ENCODE measurements around the gene TBX18. TPM values are rescaled to one million over a fixed set of nuclear protein-coding genes. Genes with fewer than 3 reads are reported as not detected.

The TBX18 gene
- total RNA-seq, 1 experiment from 2014 or later = 14.4 TPM

GRCh38 chr6:84796343-84796742 lies 31.9 kb upstream of the TBX18 start:
- Histone ChIP-seq H3K4me2 (ENCODE audit: low read length) (no peak overlapping the region), H2AFZ (ENCODE audit: low read depth, low read length, poor library complexity, severe bottlenecking) (no peak overlapping the region), H3K9ac (ENCODE audit: low read length) (no peak overlapping the region), H3K9me3 (ENCODE audit: control insufficient read depth in 1 of 2, insufficient read depth in 1 of 2, low read depth in 1 of 2, low read length in 2 of 2) (no peaks in the 10 kb centered on the region), H3K27me3 (ENCODE audit: insufficient read depth, low read length) (no peaks in the 10 kb centered on the region), H3K79me2 (ENCODE audit: insufficient read depth, low read length) (no peaks in the 10 kb centered on the region), H3K36me3 (ENCODE audit: control insufficient read depth in 1 of 2, insufficient read depth in 2 of 2, low read length in 2 of 2) (no peaks in the 10 kb centered on the region), H3K27ac (ENCODE audit: low read depth, low read length) (no peak overlapping the region), H3K4me3 (replicated peaks in 1 of 2; ENCODE audit: low read depth in 1 of 2, low read length in 2 of 2) (no peak overlapping the region), H3K4me1 (ENCODE audit: control insufficient read depth in 1 of 2, insufficient read depth in 2 of 2, low read length in 2 of 2) (peaks cover 0 to under 1% of the 10 kb centered on the region in 2 experiments; a peak in 1 of 4 replicates), H4K20me1 (ENCODE audit: insufficient read depth) (no peaks in the 10 kb centered on the region), H3K9me2 (ENCODE audit: insufficient read depth) (peaks cover 3% of the 10 kb centered on the region; the same call in 1 of the 2 replicates)
- DNase-seq (ENCODE audit: low read depth, low spot score) (no peak), ATAC-seq (no peak)
- intact Hi-C loops (cut with micrococcal nuclease) = no loop called here
- CTCF ChIA-PET = no interaction called here
- POLR2A ChIA-PET = no interaction called here
- RAD21 ChIA-PET (ENCODE audit: low non-redundant PET in 1 of 2, low total read pairs in 2 of 2, uncharacterized antibody in 2 of 2, unreplicated experiment in 2 of 2) = no interaction called here
- BruUV-seq (replicated peaks) = no TSS peak
- TF ChIP-seq ZFX (IDR thresholded peaks at IDR 0.05) (no peak), EZH2 (IDR thresholded peaks at IDR 0.05) (no peak), EZH2phosphoT487 (IDR thresholded peaks at IDR 0.05; ENCODE audit: borderline replicate concordance) (no peak), REST (IDR thresholded peaks at IDR 0.05; ENCODE audit: low read depth) (no peak), JUND (IDR thresholded peaks at IDR 0.05) (no peak), CBX3 (IDR thresholded peaks at IDR 0.05; ENCODE audit: low read depth) (no peak), ATF3 (IDR thresholded peaks at IDR 0.05) (no peak), CTCF (IDR thresholded peaks at IDR 0.05 in 2 of 3, conservative IDR thresholded peaks at IDR 0.05 in 1 of 3; ENCODE audit: borderline replicate concordance in 1 of 3, insufficient read depth in 1 of 3, low read depth in 2 of 3, low read length in 2 of 3) (no peak), ELF1 (IDR thresholded peaks at IDR 0.05; ENCODE audit: borderline replicate concordance, low read depth) (no peak), POLR2AphosphoS5 (IDR thresholded peaks at IDR 0.05; ENCODE audit: low read depth, low read length) (no peak), RAD21 (IDR thresholded peaks at IDR 0.05; ENCODE audit: low read depth) (no peak), SIN3A (IDR thresholded peaks at IDR 0.05; ENCODE audit: low read depth) (no peak), YY1 (IDR thresholded peaks at IDR 0.05; ENCODE audit: extremely low read depth, insufficient replicate concordance, low read depth, low read length) (no peak), ZNF274 (IDR thresholded peaks at IDR 0.05; ENCODE audit: low read depth, low read length) (no peak), SRF (IDR thresholded peaks at IDR 0.05; ENCODE audit: low read depth) (no peak), FOSL1 (IDR thresholded peaks at IDR 0.05; ENCODE audit: low read depth) (no peak), MAX (IDR thresholded peaks at IDR 0.05) (no peak), TCF7L2 (IDR thresholded peaks at IDR 0.05; ENCODE audit: borderline replicate concordance, extremely low read depth, insufficient read depth, insufficient read length) (no peak), POLR2A (IDR thresholded peaks at IDR 0.05; ENCODE audit: borderline replicate concordance, extremely low read depth, insufficient read depth, insufficient read length) (no peak)

Data from HCT116 (cell line).